GM19238 (cell line): ENCODE results near the gene PSMB2.

Experiments used
- DNase-seq: peaks from one replicate; pipeline ENCODE4 v3.0.0; 2011; ENCODE audit warnings: low spot score; ENCODE audit not compliant: insufficient read length

The PSMB2 gene

GRCh38 chr1:35557611-35558373 lies 83.5 kb downstream of the PSMB2 start, which contains the start of gene NCDN:
Gene NCDN (plus strand): TSS chr1:35557799. CDS start chr1:35558191, 392 bp downstream.
- DNase-seq = peak; percentile 92

- peak; percentile 83 for DNase-seq
These were observed 84.2 kb downstream of the PSMB2 start, which contains the start of gene KIAA0319L for GRCh38 chr1:35557118-35557610. Gene KIAA0319L (minus strand): TSS chr1:35557403. CDS start chr1:35554491, 2,912 bp downstream.

GRCh38 chr1:35556484-35557117 lies 84.7 kb downstream of the PSMB2 start:
- DNase-seq = no peak

DNA sequence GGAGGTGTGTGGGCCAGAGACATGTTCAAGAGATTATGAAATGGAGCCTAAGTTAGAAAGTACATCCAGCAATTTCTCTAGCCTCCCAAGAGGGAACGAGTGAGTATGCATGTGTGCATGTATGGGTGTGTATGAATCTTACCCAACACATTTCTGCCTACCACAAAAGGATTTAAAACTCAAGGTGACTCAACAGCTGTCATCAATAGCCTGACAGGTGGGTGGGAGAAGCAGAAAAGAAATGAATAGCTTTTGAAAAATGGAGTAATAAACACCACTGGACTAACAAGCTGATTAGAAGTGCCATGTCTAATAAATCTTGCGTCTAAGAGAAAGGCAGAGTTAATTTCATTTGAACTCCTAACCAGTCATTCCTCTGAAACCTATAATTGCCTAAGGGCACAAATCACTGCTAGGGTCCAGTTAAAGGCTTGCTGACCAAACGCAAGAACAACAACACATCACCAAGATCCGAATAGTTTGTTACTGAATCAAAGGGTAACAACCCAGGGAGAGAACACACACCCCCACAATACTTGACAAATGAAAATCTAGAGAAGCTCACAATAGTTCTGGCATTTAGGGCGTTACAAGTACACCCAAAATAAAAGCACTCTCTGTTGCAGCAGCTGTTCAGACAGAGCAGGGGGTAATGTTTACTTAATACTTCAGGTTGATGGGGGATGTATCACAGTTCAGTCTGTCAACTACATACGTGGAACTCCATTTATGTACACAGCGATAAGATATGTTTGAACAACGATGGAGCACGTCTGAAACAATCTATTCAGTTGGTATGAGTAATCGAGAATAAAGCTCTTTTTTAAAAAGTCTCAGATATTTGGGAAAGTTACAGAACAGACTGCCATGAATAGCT lies 85.5 kb downstream of the PSMB2 start:
- no peak for DNase-seq

DNA sequence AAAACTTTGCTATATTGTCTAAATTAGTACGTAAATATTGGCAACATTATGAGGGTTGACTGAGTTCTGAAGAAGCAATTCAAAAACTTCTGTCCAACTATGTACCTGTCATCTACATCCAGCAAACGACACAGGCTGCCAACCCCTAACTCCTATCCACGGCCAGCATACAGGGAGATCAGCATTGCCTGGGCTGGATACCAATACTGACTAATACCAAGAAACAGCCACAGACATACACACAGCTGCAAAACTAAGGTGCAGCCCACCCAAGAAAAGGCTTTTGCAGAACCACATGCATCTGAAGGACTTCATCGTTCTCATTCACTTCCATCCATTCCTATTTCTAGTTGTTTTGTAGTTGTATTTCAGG lies 86.1 kb downstream of the PSMB2 start:
- no peak for DNase-seq

- DNase-seq = no peak
These were observed 86.8 kb downstream of the PSMB2 start for GRCh38 chr1:35554266-35555211.

DNA sequence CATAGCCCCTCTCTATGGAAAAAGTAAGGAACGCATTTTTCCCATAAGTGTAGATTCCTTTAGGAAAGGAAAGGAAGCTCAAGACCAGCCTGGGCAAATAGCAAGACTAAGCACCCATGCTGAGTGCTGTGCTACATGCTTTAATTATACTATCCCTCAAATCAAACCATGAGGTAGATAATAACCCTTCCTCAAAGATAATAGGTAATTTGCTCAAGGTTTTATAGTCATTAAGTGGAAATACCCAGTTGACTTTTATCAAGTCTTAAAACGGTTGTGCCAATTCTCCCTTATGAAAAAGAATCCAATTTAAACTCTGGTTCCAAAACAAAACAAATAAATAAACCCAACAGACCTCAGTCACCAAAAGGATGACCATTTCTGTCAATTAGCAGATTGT lies 87.5 kb downstream of the PSMB2 start:
- no peak for DNase-seq
